ENCODE data around the gene MLX.
A peak's percentile ranks its signal among the peaks of the same experiment; 100 is the strongest.

The MLX gene

GRCh38 chr17:42561897-42562387, 5.0 kb upstream of the MLX start, which contains the start of gene COASY:
COASY (plus strand) TSS chr17:42562148; CDS start chr17:42562623, 475 bp downstream.
- Mint-ChIP-seq H3K36me3 (peaks cover 42% of the 10 kb centered on the region), H3K4me3 (peak within 1 kb of the TSS; percentile 92), H3K9me3 (no peaks in the 10 kb centered on the region), H3K27ac (peak within 1 kb of the TSS; percentile 98), H3K4me1 (peaks cover 45% of the 10 kb centered on the region)
- DNase-seq (ENCODE audit: low spot score in 2 of 2) (peak; percentile 89 to 96), ATAC-seq (peak; percentile 80)

- peaks cover 47% of the 10 kb centered on the region for H3K4me1 Mint-ChIP-seq
- H3K36me3 Mint-ChIP-seq: peaks cover 48% of the 10 kb centered on the region
- no peaks in the 10 kb centered on the region for H3K9me3 Mint-ChIP-seq
- no peak for DNase-seq (ENCODE audit: low spot score in 2 of 2)
- peak overlapping the region; percentile 92 for H3K4me3 Mint-ChIP-seq
- peak; percentile 19 for ATAC-seq
- peak overlapping the region; percentile 98 for H3K27ac Mint-ChIP-seq
Measured at GRCh38 chr17:42562388-42563142, 4.3 kb upstream of the MLX start.

- Mint-ChIP-seq H3K4me3 (peak overlapping the region; percentile 92), H3K36me3 (peaks cover 54% of the 10 kb centered on the region), H3K27ac (peak overlapping the region; percentile 98), H3K9me3 (no peaks in the 10 kb centered on the region), H3K4me1 (peaks cover 53% of the 10 kb centered on the region)
- DNase-seq (ENCODE audit: low spot score in 2 of 2) (no peak), ATAC-seq (no peak)
Measured at GRCh38 chr17:42563143-42563509, 3.8 kb upstream of the MLX start.

- peaks cover 55% of the 10 kb centered on the region for H3K4me1 Mint-ChIP-seq
- no peak for ATAC-seq
- H3K36me3 Mint-ChIP-seq: peaks cover 56% of the 10 kb centered on the region
- H3K4me3 Mint-ChIP-seq: peak overlapping the region; percentile 92
- DNase-seq (ENCODE audit: low spot score in 2 of 2): no peak
- H3K27ac Mint-ChIP-seq: peak overlapping the region; percentile 98
- no peaks in the 10 kb centered on the region for H3K9me3 Mint-ChIP-seq
Measured at GRCh38 chr17:42563543-42563942, 3.4 kb upstream of the MLX start.

- peaks cover 59% of the 10 kb centered on the region for H3K4me1 Mint-ChIP-seq
- peak overlapping the region; percentile 98 for H3K27ac Mint-ChIP-seq
- DNase-seq (ENCODE audit: low spot score in 2 of 2) (no peak), ATAC-seq (no peak)
- H3K4me3 Mint-ChIP-seq: peak overlapping the region; percentile 92
- H3K36me3 Mint-ChIP-seq: peaks cover 60% of the 10 kb centered on the region
- H3K9me3 Mint-ChIP-seq: no peaks in the 10 kb centered on the region
Measured at GRCh38 chr17:42563950-42564349, 3.0 kb upstream of the MLX start.

- Mint-ChIP-seq H3K36me3 (peaks cover 70% of the 10 kb centered on the region), H3K9me3 (no peaks in the 10 kb centered on the region), H3K27ac (peak overlapping the region; percentile 98), H3K4me1 (peaks cover 63% of the 10 kb centered on the region), H3K4me3 (no peak overlapping the region)
- no peak for ATAC-seq
- no peak for DNase-seq (ENCODE audit: low spot score in 2 of 2)
Measured at GRCh38 chr17:42564815-42565522, 1.9 kb upstream of the MLX start.

GRCh38 chr17:42565523-42566214, 1.2 kb upstream of the MLX start:
- DNase-seq (ENCODE audit: low spot score in 2 of 2) (no peak), ATAC-seq (no peak)
- Mint-ChIP-seq H3K27ac (peak overlapping the region; percentile 95), H3K9me3 (no peaks in the 10 kb centered on the region), H3K4me1 (peaks cover 63% of the 10 kb centered on the region), H3K4me3 (peak overlapping the region; percentile 93), H3K36me3 (peaks cover 77% of the 10 kb centered on the region)

GRCh38 chr17:42566215-42566882, 551 bp upstream of the MLX start:
- Mint-ChIP-seq H3K4me3 (peak overlapping the region; percentile 93), H3K9me3 (no peaks in the 10 kb centered on the region), H3K4me1 (peaks cover 63% of the 10 kb centered on the region), H3K27ac (peak overlapping the region; percentile 95), H3K36me3 (peaks cover 83% of the 10 kb centered on the region)
- DNase-seq (ENCODE audit: low spot score in 2 of 2) (no peak), ATAC-seq (no peak)

- H3K36me3 Mint-ChIP-seq: peaks cover 87% of the 10 kb centered on the region
- ATAC-seq (no peak), DNase-seq (ENCODE audit: low spot score in 2 of 2) (no peak)
- H3K4me1 Mint-ChIP-seq: peaks cover 63% of the 10 kb centered on the region
- H3K4me3 Mint-ChIP-seq: peak overlapping the region; percentile 93
- peak overlapping the region; percentile 67 for H3K27ac Mint-ChIP-seq
- H3K9me3 Mint-ChIP-seq: no peaks in the 10 kb centered on the region
Measured at GRCh38 chr17:42568341-42569111, 1.6 kb downstream of the MLX start.

- no peak overlapping the region for H3K4me3 Mint-ChIP-seq
- H3K36me3 Mint-ChIP-seq: peaks cover 97% of the 10 kb centered on the region
- peak overlapping the region; percentile 45 for H3K27ac Mint-ChIP-seq
- ATAC-seq: no peak
- H3K9me3 Mint-ChIP-seq: no peaks in the 10 kb centered on the region
- peaks cover 62% of the 10 kb centered on the region for H3K4me1 Mint-ChIP-seq
- DNase-seq (ENCODE audit: low spot score in 2 of 2): no peak
Measured at GRCh38 chr17:42571435-42572225, 4.7 kb downstream of the MLX start.

GRCh38 chr17:42573095-42573494, 6.2 kb downstream of the MLX start:
- Mint-ChIP-seq H3K4me1 (peaks cover 62% of the 10 kb centered on the region), H3K4me3 (no peak overlapping the region), H3K36me3 (peaks cover 97% of the 10 kb centered on the region), H3K9me3 (no peaks in the 10 kb centered on the region), H3K27ac (peak overlapping the region; percentile 45)
- ATAC-seq (no peak), DNase-seq (ENCODE audit: low spot score in 2 of 2) (no peak)

- H3K4me3 Mint-ChIP-seq: no peak overlapping the region
- H3K27ac Mint-ChIP-seq: peak overlapping the region; percentile 76
- H3K36me3 Mint-ChIP-seq: peaks cover 98% of the 10 kb centered on the region
- ATAC-seq (no peak), DNase-seq (ENCODE audit: low spot score in 2 of 2) (no peak)
- H3K4me1 Mint-ChIP-seq: peaks cover 54% of the 10 kb centered on the region
- no peaks in the 10 kb centered on the region for H3K9me3 Mint-ChIP-seq
Measured at GRCh38 chr17:42574463-42574862, 7.6 kb downstream of the MLX start.

- no peaks in the 10 kb centered on the region for H3K9me3 Mint-ChIP-seq
- H3K36me3 Mint-ChIP-seq: peaks cover 98% of the 10 kb centered on the region
- H3K4me1 Mint-ChIP-seq: peaks cover 52% of the 10 kb centered on the region
- peak overlapping the region; percentile 92 for H3K27ac Mint-ChIP-seq
- H3K4me3 Mint-ChIP-seq: peak overlapping the region; percentile 91
- ATAC-seq (peak; percentile 12), DNase-seq (ENCODE audit: low spot score in 2 of 2) (peak in 1 of 2 donors; percentile 56)
Measured at GRCh38 chr17:42577140-42577531, 10.2 kb downstream of the MLX start.

Measured in stimulated activated effector memory CD8-positive, alpha-beta T cell treated with anti-CD3 and anti-CD28 coated beads, Interleukin-12 subunit alpha, Interleukin-12 subunit beta, amount 100 ng/mL, for 72 hours (primary cell).